Measurements from ENCODE around the gene CHRNB1. TPM values are rescaled to one million over a fixed set of nuclear protein-coding genes. Genes with fewer than 3 reads are reported as not detected.
A peak's percentile ranks its signal among the peaks of the same experiment; 100 is the strongest.

The CHRNB1 gene
- total and polyA plus RNA-seq, 2 experiments from 2014 or later, result 11.1 to 11.2 TPM

- TF ChIP-seq CTCF (conservative IDR thresholded peaks at IDR 0.05; ENCODE audit: low read depth in 2 of 2) (no peak), CREB1 (CRISPR knock-in tag; IDR thresholded peaks at IDR 0.05; ENCODE audit: low read depth) (no peak), NANOG (IDR thresholded peaks at IDR 0.05; ENCODE audit: borderline replicate concordance) (no peak), POLR2AphosphoS5 (IDR thresholded peaks at IDR 0.05; ENCODE audit: low read depth) (no peak), ETS1 (IDR thresholded peaks at IDR 0.05) (no peak), EZH2 (IDR thresholded peaks at IDR 0.05; ENCODE audit: low read depth, unreplicated experiment) (no peak), ZNF114 (CRISPR knock-in tag; IDR thresholded peaks at IDR 0.05) (no peak)
These were observed 5.3 kb upstream of the CHRNB1 start, which contains the start of gene FGF11 (continued) for GRCh38 chr17:7439462-7440112.

GRCh38 chr17:7440113-7440833 lies 4.6 kb upstream of the CHRNB1 start:
- Histone ChIP-seq H3K36me3 (ENCODE audit: insufficient read depth) (no peaks in the 10 kb centered on the region), H3K79me2 (replicated peaks; ENCODE audit: insufficient read depth) (no peaks in the 10 kb centered on the region), H4K20me1 (replicated peaks; ENCODE audit: insufficient read depth) (peaks cover 3% of the 10 kb centered on the region; the same call in 1 of the 2 replicates), H3F3A (replicated peaks; ENCODE audit: low read depth) (peaks cover 51% of the 10 kb centered on the region), H3K9me2 (ENCODE audit: insufficient read depth) (no peaks in the 10 kb centered on the region), H3K27me3 (ENCODE audit: insufficient read depth) (peaks cover 48% of the 10 kb centered on the region), H3K4me2 (peak overlapping the region; percentile 76), H3K4me1 (ENCODE audit: insufficient read depth) (peaks cover 33% of the 10 kb centered on the region), H3K27ac (ENCODE audit: low read depth) (peak overlapping the region; percentile 95), H3K4me3 (peak overlapping the region; percentile 98), H2AFZ (peak overlapping the region; percentile 72)
- peaks cover 33% of the 10 kb centered on the region for H3K4me1 Mint-ChIP-seq
- peak overlapping the region; percentile 96 for H3K4me3 Mint-ChIP-seq
- peak; percentile 3 for ATAC-seq
- H3K36me3 Mint-ChIP-seq (ENCODE audit: low read depth), result no peaks in the 10 kb centered on the region; the same call in 2 of the 3 replicates
- H3K27ac Mint-ChIP-seq, result peak overlapping the region; percentile 98
- H3K9me3 Mint-ChIP-seq, result no peaks in the 10 kb centered on the region
- peak; percentile 79 for DNase-seq (ENCODE audit: low spot score)
- H3K27me3 Mint-ChIP-seq (ENCODE audit: insufficient read depth, low read depth, poor library complexity), result peaks cover 51% of the 10 kb centered on the region
- no peak for TF ChIP-seq CREB1 (CRISPR knock-in tag; IDR thresholded peaks at IDR 0.05; ENCODE audit: low read depth)
- TF ChIP-seq POLR2AphosphoS5 (IDR thresholded peaks at IDR 0.05; ENCODE audit: low read depth), result peak; percentile 80
- TF ChIP-seq STAT1 (IDR thresholded peaks at IDR 0.05; ENCODE audit: unreplicated experiment), result no peak
- TF ChIP-seq REST (IDR thresholded peaks at IDR 0.05; ENCODE audit: unreplicated experiment), result no peak

All from GM23338 (cell line).